Measurements from ENCODE around the gene PDGFA. TPM values are rescaled to one million over a fixed set of nuclear protein-coding genes. Genes with fewer than 3 reads are reported as not detected.

Gene PDGFA
- total RNA-seq, 1 experiment from 2014 or later: 129 TPM

DNA sequence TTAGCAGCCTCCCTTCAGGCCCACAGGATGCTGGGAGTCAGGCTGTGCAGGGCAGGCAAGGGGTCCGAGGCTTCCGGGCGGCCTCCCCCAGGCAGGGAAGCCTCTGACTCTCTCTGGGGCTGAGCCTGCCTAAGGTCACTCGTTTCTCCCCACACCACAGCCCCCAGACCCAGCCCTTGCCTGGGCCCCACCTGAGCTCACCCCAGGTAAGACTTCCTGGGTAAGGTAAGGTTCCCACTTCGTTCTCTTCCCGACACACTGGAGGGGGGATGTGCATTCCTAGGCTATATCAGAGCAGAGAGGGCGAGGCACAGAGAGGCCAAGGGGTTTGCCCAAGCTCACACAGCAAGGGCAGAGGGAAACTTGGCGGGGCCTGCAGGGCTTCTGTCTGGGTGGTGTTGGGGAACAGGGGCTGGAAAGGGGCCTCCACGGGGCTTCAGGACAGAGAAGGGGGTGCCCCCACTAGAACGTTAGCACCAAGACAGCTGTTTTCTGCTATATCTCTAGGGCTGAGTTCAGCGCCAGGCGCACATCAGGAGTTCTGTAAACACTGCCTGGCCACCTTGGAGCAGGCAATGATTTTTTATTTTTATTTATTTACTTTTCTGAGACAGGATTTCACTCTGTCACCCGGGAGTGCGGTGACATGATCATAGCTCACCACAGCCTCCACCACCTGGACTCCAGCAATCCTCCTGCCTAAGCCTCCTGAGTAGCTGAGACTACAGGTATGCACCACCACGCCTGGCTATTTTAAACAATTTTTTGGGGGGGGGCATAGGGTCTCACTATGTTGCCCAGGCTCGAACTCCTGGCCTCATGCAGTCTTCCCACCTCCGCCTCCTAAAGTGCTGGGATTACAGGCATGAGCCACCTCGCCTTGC lies 24.9 kb upstream of the PDGFA start:
- ATAC-seq: no peak
- Mint-ChIP-seq H3K27me3 (ENCODE audit: low read depth) (no peaks in the 10 kb centered on the region; the same call in 1 of the 2 replicates), H3K4me3 (no peak overlapping the region), H3K4me1 (peaks cover 5% of the 10 kb centered on the region), H3K9me3 (peaks cover 9% of the 10 kb centered on the region), H3K27ac (no peak overlapping the region), H3K36me3 (peaks cover 4% of the 10 kb centered on the region)
- TF ChIP-seq, protein P1, sequence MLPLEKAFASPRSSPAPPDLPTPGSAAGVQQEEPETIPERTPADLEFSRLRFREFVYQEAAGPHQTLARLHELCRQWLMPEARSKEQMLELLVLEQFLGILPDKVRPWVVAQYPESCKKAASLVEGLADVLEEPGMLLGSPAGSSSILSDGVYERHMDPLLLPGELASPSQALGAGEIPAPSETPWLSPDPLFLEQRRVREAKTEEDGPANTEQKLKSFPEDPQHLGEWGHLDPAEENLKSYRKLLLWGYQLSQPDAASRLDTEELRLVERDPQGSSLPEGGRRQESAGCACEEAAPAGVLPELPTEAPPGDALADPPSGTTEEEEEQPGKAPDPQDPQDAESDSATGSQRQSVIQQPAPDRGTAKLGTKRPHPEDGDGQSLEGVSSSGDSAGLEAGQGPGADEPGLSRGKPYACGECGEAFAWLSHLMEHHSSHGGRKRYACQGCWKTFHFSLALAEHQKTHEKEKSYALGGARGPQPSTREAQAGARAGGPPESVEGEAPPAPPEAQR (CRISPR knock-in tag; IDR thresholded peaks at IDR 0.05): no peak
- TF ChIP-seq HMGA2 (CRISPR knock-in tag; IDR thresholded peaks at IDR 0.05): no peak
- TF ChIP-seq ATF6 (CRISPR knock-in tag; IDR thresholded peaks at IDR 0.05): no peak
- TF ChIP-seq NFYB (CRISPR knock-in tag; conservative IDR thresholded peaks at IDR 0.05; ENCODE audit: low read depth): no peak
- no peak for TF ChIP-seq ZNF263 (CRISPR knock-in tag; IDR thresholded peaks at IDR 0.05; ENCODE audit: low read depth)
- TF ChIP-seq MAX (CRISPR knock-in tag; IDR thresholded peaks at IDR 0.05): no peak
- TF ChIP-seq, protein P2, sequence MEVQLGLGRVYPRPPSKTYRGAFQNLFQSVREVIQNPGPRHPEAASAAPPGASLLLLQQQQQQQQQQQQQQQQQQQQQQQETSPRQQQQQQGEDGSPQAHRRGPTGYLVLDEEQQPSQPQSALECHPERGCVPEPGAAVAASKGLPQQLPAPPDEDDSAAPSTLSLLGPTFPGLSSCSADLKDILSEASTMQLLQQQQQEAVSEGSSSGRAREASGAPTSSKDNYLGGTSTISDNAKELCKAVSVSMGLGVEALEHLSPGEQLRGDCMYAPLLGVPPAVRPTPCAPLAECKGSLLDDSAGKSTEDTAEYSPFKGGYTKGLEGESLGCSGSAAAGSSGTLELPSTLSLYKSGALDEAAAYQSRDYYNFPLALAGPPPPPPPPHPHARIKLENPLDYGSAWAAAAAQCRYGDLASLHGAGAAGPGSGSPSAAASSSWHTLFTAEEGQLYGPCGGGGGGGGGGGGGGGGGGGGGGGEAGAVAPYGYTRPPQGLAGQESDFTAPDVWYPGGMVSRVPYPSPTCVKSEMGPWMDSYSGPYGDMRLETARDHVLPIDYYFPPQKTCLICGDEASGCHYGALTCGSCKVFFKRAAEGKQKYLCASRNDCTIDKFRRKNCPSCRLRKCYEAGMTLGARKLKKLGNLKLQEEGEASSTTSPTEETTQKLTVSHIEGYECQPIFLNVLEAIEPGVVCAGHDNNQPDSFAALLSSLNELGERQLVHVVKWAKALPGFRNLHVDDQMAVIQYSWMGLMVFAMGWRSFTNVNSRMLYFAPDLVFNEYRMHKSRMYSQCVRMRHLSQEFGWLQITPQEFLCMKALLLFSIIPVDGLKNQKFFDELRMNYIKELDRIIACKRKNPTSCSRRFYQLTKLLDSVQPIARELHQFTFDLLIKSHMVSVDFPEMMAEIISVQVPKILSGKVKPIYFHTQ (CRISPR knock-in tag; IDR thresholded peaks at IDR 0.05): no peak
- TF ChIP-seq NR1H2 (CRISPR knock-in tag; IDR thresholded peaks at IDR 0.05): no peak
- TF ChIP-seq JUN (CRISPR knock-in tag; IDR thresholded peaks at IDR 0.05): no peak
- no peak for TF ChIP-seq MXD4 (CRISPR knock-in tag; IDR thresholded peaks at IDR 0.05; ENCODE audit: borderline replicate concordance)
- no peak for TF ChIP-seq NFE2L1 (CRISPR knock-in tag; IDR thresholded peaks at IDR 0.05)
- no peak for TF ChIP-seq FOXP1 (CRISPR knock-in tag; IDR thresholded peaks at IDR 0.05; ENCODE audit: borderline replicate concordance)
- no peak for TF ChIP-seq EMX1 (CRISPR knock-in tag; IDR thresholded peaks at IDR 0.05)
- TF ChIP-seq CTCF (IDR thresholded peaks at IDR 0.05): no peak
- no peak for TF ChIP-seq PREB (CRISPR knock-in tag; IDR thresholded peaks at IDR 0.05; ENCODE audit: borderline replicate concordance)
- no peak for TF ChIP-seq ZNF423 (CRISPR knock-in tag; IDR thresholded peaks at IDR 0.05)
- TF ChIP-seq TP53 (CRISPR knock-in tag; IDR thresholded peaks at IDR 0.05): no peak
- TF ChIP-seq ZNF416 (CRISPR knock-in tag; IDR thresholded peaks at IDR 0.05): no peak
- TF ChIP-seq, protein P3, sequence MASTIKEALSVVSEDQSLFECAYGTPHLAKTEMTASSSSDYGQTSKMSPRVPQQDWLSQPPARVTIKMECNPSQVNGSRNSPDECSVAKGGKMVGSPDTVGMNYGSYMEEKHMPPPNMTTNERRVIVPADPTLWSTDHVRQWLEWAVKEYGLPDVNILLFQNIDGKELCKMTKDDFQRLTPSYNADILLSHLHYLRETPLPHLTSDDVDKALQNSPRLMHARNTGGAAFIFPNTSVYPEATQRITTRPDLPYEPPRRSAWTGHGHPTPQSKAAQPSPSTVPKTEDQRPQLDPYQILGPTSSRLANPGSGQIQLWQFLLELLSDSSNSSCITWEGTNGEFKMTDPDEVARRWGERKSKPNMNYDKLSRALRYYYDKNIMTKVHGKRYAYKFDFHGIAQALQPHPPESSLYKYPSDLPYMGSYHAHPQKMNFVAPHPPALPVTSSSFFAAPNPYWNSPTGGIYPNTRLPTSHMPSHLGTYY (CRISPR knock-in tag; IDR thresholded peaks at IDR 0.05): no peak
- DNase-seq (ENCODE audit: low spot score): no peak
- ChIA-PET CTCF (no interaction called here), POLR2A (no interaction called here)
